IPS DF 4.7 (cell line): Measurements from ENCODE around the gene MYT1.
"Not testable (repeated sequence)": the region's sequence is repeated elsewhere in the genome, so short reads cannot be mapped to it uniquely, and the experiment has no call there.

Source experiments
- DNase-seq: peaks from one replicate; pipeline ENCODE4 v3.0.0-alpha.2; 2013; ENCODE audit warnings: low spot score; ENCODE audit errors: extremely low read depth

The MYT1 gene

GRCh38 chr20:64164123-64164836 lies at the start of gene MYT1:
Gene MYT1, plus strand, starts transcription at chr20:64164452. Its CDS starts 34,410 bp downstream, at chr20:64198862.
- DNase-seq: no peak

GRCh38 chr20:64115171-64115911 lies 48.9 kb upstream of the MYT1 start:
- DNase-seq: no peak

GRCh38 chr20:64116016-64116415 lies 48.2 kb upstream of the MYT1 start:
- no peak for DNase-seq

- no peak for DNase-seq
These were observed 47.5 kb upstream of the MYT1 start for GRCh38 chr20:64116541-64117431.

GRCh38 chr20:64117432-64117777 lies 46.8 kb upstream of the MYT1 start:
- not testable (repeated sequence) for DNase-seq

- no peak for DNase-seq
These were observed 45.0 kb upstream of the MYT1 start for GRCh38 chr20:64119301-64119680.

GRCh38 chr20:64119681-64120341 lies 44.4 kb upstream of the MYT1 start:
- no peak for DNase-seq

GRCh38 chr20:64121586-64121985 lies 42.7 kb upstream of the MYT1 start:
- DNase-seq: no peak

GRCh38 chr20:64122927-64123326 lies 41.3 kb upstream of the MYT1 start:
- not testable (repeated sequence) for DNase-seq

GRCh38 chr20:64123517-64123916 lies 40.7 kb upstream of the MYT1 start:
- not testable (repeated sequence) for DNase-seq

GRCh38 chr20:64129146-64129782 lies 35.0 kb upstream of the MYT1 start:
- no peak for DNase-seq

GRCh38 chr20:64130271-64130670 lies 34.0 kb upstream of the MYT1 start:
- no peak for DNase-seq

GRCh38 chr20:64130876-64131275 lies 33.4 kb upstream of the MYT1 start:
- DNase-seq: no peak

- no peak for DNase-seq
These were observed 32.8 kb upstream of the MYT1 start for GRCh38 chr20:64131406-64131805.

GRCh38 chr20:64133951-64134407 lies 30.3 kb upstream of the MYT1 start:
- DNase-seq: no peak

- not testable (repeated sequence) for DNase-seq
These were observed 29.5 kb upstream of the MYT1 start for GRCh38 chr20:64134744-64135143.

- no peak for DNase-seq
These were observed 28.1 kb upstream of the MYT1 start for GRCh38 chr20:64136004-64136710.

- DNase-seq: no peak
These were observed 26.6 kb upstream of the MYT1 start for GRCh38 chr20:64137598-64138031.

- no peak for DNase-seq
These were observed 25.9 kb upstream of the MYT1 start for GRCh38 chr20:64138276-64138815.
